ENCODE measurements around the gene ACTC1. TPM values are rescaled to one million over a fixed set of nuclear protein-coding genes. Genes with fewer than 3 reads are reported as not detected.

ACTC1 gene
- total RNA-seq, 1 donor from 2014 or later = 1,126 TPM

DNA sequence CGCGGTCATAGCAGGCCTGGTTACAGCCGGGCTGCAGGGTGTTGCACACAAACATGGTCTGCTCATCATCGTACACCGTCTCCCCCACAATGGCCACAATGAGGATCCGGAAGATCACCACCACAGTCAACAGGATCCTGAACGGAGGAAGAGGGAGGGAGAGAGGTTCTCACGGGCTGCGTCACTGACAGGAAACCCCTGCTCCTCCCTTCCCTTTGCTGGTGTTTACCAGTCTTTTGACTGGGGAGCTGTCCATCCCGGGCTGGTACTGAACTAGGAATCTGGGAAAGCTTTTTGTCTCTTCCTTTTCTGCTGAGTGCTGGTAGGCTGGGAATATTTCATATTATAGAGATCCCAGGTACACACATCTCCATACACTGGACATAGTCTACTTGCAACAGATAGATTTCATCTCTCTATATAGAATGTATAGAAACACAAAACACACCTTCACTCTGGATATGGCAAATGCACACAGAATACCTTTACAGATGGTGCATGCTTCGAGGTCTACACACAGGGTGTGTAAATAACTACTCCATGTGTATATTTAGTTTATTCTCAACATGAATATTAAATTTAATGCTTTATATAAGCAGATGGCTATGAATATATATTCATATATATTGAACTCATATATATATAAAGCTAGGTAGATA is 42.0 kb downstream of the ACTC1 start:
- Histone ChIP-seq H3K36me3 (ENCODE audit: control insufficient read depth in 3 of 3, insufficient read depth in 3 of 3, low read length in 3 of 3) (no peaks in the 10 kb centered on the region), H3K4me3 (ENCODE audit: low read length in 3 of 3) (no peak overlapping the region), H3K9ac (ENCODE audit: low read depth in 1 of 3, low read length in 3 of 3) (no peak overlapping the region), H3K27me3 (ENCODE audit: control insufficient read depth in 3 of 3, insufficient read depth in 3 of 3, low read length in 3 of 3) (peaks cover 39 to 51% (median 50%) of the 10 kb centered on the region in 3 donors), H3K27ac (ENCODE audit: low read depth, low read length) (no peak overlapping the region), H3K4me1 (ENCODE audit: control insufficient read depth in 3 of 3, insufficient read depth in 3 of 3, low read length in 3 of 3) (peaks cover 0 to 3% (median 0%) of the 10 kb centered on the region in 3 donors), H3K9me3 (ENCODE audit: control insufficient read depth in 3 of 3, low read length in 3 of 3) (no peaks in the 10 kb centered on the region)

- no peaks in the 10 kb centered on the region for H3K9me3 ChIP-seq (ENCODE audit: control insufficient read depth in 3 of 3, low read length in 3 of 3)
- H3K36me3 ChIP-seq (ENCODE audit: control insufficient read depth in 3 of 3, insufficient read depth in 3 of 3, low read length in 3 of 3) = no peaks in the 10 kb centered on the region
- peaks cover 17 to 26% (median 25%) of the 10 kb centered on the region in 3 donors for H3K27me3 ChIP-seq (ENCODE audit: control insufficient read depth in 3 of 3, insufficient read depth in 3 of 3, low read length in 3 of 3)
- no peak overlapping the region for H3K9ac ChIP-seq (ENCODE audit: low read depth in 1 of 3, low read length in 3 of 3)
- H3K4me1 ChIP-seq (ENCODE audit: control insufficient read depth in 3 of 3, insufficient read depth in 3 of 3, low read length in 3 of 3) = peaks cover 0 to 1% (median 0%) of the 10 kb centered on the region in 3 donors
- H3K27ac ChIP-seq (ENCODE audit: low read depth, low read length) = no peak overlapping the region
- no peak overlapping the region for H3K4me3 ChIP-seq (ENCODE audit: low read length in 3 of 3)
Measured at GRCh38 chr15:34749691-34750090, 45.7 kb downstream of the ACTC1 start.

Other genes starting within 250 kb of the ACTC1 start
- 8.4 TPM for gene GOLGA8B, start 211.9 kb downstream of the ACTC1 start, total RNA-seq
- not detected for gene GJD2, start 40.6 kb downstream of the ACTC1 start, total RNA-seq
- 19.8 TPM for gene AQR, start 174.2 kb upstream of the ACTC1 start, total RNA-seq
- gene ZNF770, start 192.7 kb upstream of the ACTC1 start, total RNA-seq = 22.4 TPM

Measured in skeletal muscle tissue (tissue), 4 donors.